GM12872 (cell line): ENCODE data around the gene RAB38.
A peak's percentile ranks its signal among the peaks of the same experiment; 100 is the strongest.

ENCODE experiments used
- CTCF ChIP-seq: IDR thresholded peaks from 3 replicates; pipeline ENCODE4 v1.5.1; 2011; ENCODE audit warnings: low read depth, mild to moderate bottlenecking, low read length, moderate library complexity; ENCODE audit not compliant: insufficient read depth

RAB38 gene

GRCh38 chr11:88183233-88183632 lies 8.0 kb upstream of the RAB38 start:
- TF ChIP-seq CTCF: no peak

- no peak for TF ChIP-seq CTCF
These were observed 6.5 kb upstream of the RAB38 start for GRCh38 chr11:88181776-88182175.

- TF ChIP-seq CTCF: 0 out of 3 replicates have a peak, but pooled peaks have one; percentile 5
These were observed 4.9 kb upstream of the RAB38 start for GRCh38 chr11:88179971-88180629.

GRCh38 chr11:88179141-88179540 lies 3.9 kb upstream of the RAB38 start:
- TF ChIP-seq CTCF: no peak

- TF ChIP-seq CTCF: no peak
These were observed 2.9 kb upstream of the RAB38 start for GRCh38 chr11:88178191-88178590.

- no peak for TF ChIP-seq CTCF
These were observed 379 bp upstream of the RAB38 start for GRCh38 chr11:88175569-88176075.

- TF ChIP-seq CTCF: no peak
These were observed 1.3 kb downstream of the RAB38 start for GRCh38 chr11:88173956-88174355.

- no peak for TF ChIP-seq CTCF
These were observed 3.3 kb downstream of the RAB38 start for GRCh38 chr11:88171982-88172381.
